GM18517 (cell line): ENCODE data around the gene ARHGAP8.

Experiments used
- ATAC-seq: cut with Tn5 transposase; IDR thresholded peaks from one replicate; pipeline ENCODE4 v1.9.1; 2021; ENCODE audit warnings: mild to moderate bottlenecking, moderate library complexity; ENCODE audit not compliant: unreplicated experiment

Gene ARHGAP8

GRCh38 chr22:44764373-44764772 lies 12.0 kb downstream of the ARHGAP8 start:
- no peak for ATAC-seq

GRCh38 chr22:44764974-44765373 lies 12.6 kb downstream of the ARHGAP8 start:
- no peak for ATAC-seq

GRCh38 chr22:44765571-44766285 lies 13.4 kb downstream of the ARHGAP8 start:
- ATAC-seq: no peak

GRCh38 chr22:44773082-44773481 lies 20.7 kb downstream of the ARHGAP8 start:
- ATAC-seq: no peak

GRCh38 chr22:44775862-44776261 lies 23.5 kb downstream of the ARHGAP8 start:
- ATAC-seq: no peak

- no peak for ATAC-seq
Observed at GRCh38 chr22:44776605-44777363, 24.4 kb downstream of the ARHGAP8 start.

- ATAC-seq: no peak
Observed at GRCh38 chr22:44777364-44777755, 25.0 kb downstream of the ARHGAP8 start.

GRCh38 chr22:44780876-44781449 lies 28.6 kb downstream of the ARHGAP8 start:
- no peak for ATAC-seq

GRCh38 chr22:44782363-44782963 lies 30.1 kb downstream of the ARHGAP8 start:
- ATAC-seq: no peak

- ATAC-seq: no peak
Observed at GRCh38 chr22:44783091-44783490, 30.7 kb downstream of the ARHGAP8 start.

GRCh38 chr22:44783581-44783980 lies 31.2 kb downstream of the ARHGAP8 start:
- no peak for ATAC-seq

- ATAC-seq: no peak
Observed at GRCh38 chr22:44786136-44786535, 33.8 kb downstream of the ARHGAP8 start.

- no peak for ATAC-seq
Observed at GRCh38 chr22:44786610-44787009, 34.2 kb downstream of the ARHGAP8 start.

- no peak for ATAC-seq
Observed at GRCh38 chr22:44787832-44788231, 35.5 kb downstream of the ARHGAP8 start.

GRCh38 chr22:44793106-44793505 lies 40.7 kb downstream of the ARHGAP8 start:
- ATAC-seq: no peak

GRCh38 chr22:44793506-44794172 lies 41.3 kb downstream of the ARHGAP8 start:
- no peak for ATAC-seq

GRCh38 chr22:44795701-44796630 lies 43.6 kb downstream of the ARHGAP8 start:
- ATAC-seq: no peak

GRCh38 chr22:44797181-44797725 lies 44.9 kb downstream of the ARHGAP8 start:
- ATAC-seq: no peak

GRCh38 chr22:44799077-44799945 lies 46.9 kb downstream of the ARHGAP8 start:
- ATAC-seq: no peak
